AG04450 (cell line): ENCODE measurements around the gene MGRN1. TPM values are rescaled to one million over a fixed set of nuclear protein-coding genes. Genes with fewer than 3 reads are reported as not detected.

Source experiments
- CTCF ChIA-PET: fragments of 300-600, 350-600 bp; formaldehyde crosslinking; extraction: SDS; loops from one replicate; lab custom pipeline; 2022; ENCODE audit warnings: antibody characterized with exemption, inconsistent platforms; lab: Charles Lee
- POLR2A ChIA-PET: fragments of 350-600 bp; formaldehyde crosslinking; extraction: SDS; loops from one replicate; lab custom pipeline; 2021; ENCODE audit warnings: antibody characterized with exemption, inconsistent platforms; lab: Yijun Ruan, JAX
- DNase-seq: peaks from one replicate; pipeline ENCODE4 v3.0.0-alpha.2; 2011; ENCODE audit warnings: low read depth, low spot score
- H3K27ac ChIP-seq: one replicate; pipeline ENCODE4 v1.5.1; 2012; ENCODE audit warnings: low read depth, low read length, control low read depth
- H3K27me3 ChIP-seq: one replicate; pipeline ENCODE4 v1.6.0; 2012; ENCODE audit warnings: low read length; ENCODE audit not compliant: control insufficient read depth, insufficient read depth
- H3K4me3 ChIP-seq: 2 replicates; pipeline ENCODE4 v1.5.1; 2011; ENCODE audit warnings: mild to moderate bottlenecking, low read depth, low read length, control low read depth
- H3K9me3 ChIP-seq: 2 replicates; pipeline ENCODE4 v1.5.1; 2012; ENCODE audit warnings: low read length; ENCODE audit not compliant: control insufficient read depth, insufficient read depth
- CTCF ChIP-seq: IDR thresholded peaks from 2 replicates; pipeline ENCODE4 v1.5.1; 2011; ENCODE audit warnings: low read depth, low read length, control low read depth, inconsistent platforms
- polyA plus RNA-seq: library from polyadenylated mRNA; depleted of rRNA; stranded (reverse); fragments of >200 nt; gene quantifications from 2 replicates; pipeline ENCODE4 v1.2.3, GENCODE V29; 2011

The MGRN1 gene
- polyA plus RNA-seq, 1 experiment = 3.4 TPM

DNA sequence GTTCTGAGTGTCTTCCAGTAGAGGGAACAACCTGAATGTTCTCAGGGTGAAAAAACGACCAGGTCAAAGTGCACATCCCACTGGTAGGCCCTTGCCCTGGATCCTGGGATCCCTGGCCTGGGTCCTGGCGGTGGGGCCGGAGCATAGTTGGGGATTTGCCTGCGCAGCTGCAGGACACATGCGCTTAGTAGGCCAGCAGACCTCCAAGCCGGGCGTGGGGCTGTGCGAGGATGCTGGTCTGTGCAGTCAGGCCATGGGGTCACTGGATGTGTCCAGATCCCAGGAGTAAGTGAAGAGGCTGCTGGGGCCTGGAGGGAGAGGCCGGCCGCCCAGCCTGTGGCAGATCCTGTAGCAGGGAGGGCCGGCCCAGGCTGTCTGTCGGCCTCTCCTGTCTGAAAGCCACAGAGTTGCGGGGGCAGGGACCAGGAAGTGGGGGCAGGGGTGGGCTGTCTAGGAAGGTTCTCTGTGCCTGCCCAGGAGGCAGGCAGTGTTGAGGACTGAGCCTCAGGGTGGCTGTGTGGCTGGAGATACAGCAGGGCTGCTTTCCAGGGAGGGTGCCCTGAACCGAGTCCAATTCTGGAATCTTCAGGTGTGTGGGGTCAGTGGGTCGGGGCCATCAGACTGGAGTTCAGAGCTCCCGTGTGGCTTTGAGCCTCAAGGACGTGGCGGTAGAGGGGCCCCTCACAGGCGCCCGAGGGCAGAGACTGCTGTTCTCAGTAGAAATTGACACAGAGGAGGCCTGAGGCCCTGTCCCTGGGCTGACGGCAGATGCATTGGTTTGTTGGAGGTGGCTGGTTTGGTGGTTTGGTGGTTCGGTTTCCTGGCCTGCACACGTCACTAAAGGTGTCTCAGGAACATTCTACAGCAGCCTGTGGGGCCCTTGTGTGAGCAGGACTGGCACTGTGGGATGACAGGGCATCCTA lies 51.5 kb downstream of the MGRN1 start:
- CTCF ChIA-PET = no interaction called here
- no peak for TF ChIP-seq CTCF
- Histone ChIP-seq H3K27ac (no peak overlapping the region), H3K4me3 (no peak overlapping the region), H3K27me3 (no peaks in the 10 kb centered on the region), H3K9me3 (no peaks in the 10 kb centered on the region; the same call in 1 of the 2 replicates)
- POLR2A ChIA-PET = no interaction called here
- DNase-seq = no peak

DNA sequence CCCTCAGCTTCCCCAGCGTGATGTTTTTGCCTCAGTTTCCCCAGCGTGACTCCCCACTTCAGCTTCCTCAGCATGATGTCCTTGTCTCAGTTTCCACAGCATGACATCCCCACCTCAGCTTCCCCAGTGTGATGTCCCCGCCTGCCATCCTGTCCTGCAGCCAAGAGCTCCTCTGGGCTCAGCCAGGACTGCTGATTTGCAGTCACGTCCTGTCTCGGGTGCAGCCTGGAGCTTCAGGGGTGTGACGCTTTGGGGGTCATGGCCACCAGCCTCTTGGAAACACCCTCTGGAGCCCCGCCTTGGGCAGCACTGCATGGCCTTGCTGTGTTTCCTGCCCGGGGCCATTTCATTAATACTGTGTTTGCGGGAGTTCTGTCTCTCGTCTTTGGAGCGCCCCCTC lies 52.2 kb downstream of the MGRN1 start:
- no peak overlapping the region for H3K4me3 ChIP-seq
- H3K9me3 ChIP-seq = no peaks in the 10 kb centered on the region; the same call in 1 of the 2 replicates
- H3K27ac ChIP-seq = no peak overlapping the region
- CTCF ChIA-PET = no interaction called here
- no peaks in the 10 kb centered on the region for H3K27me3 ChIP-seq
- no peak for TF ChIP-seq CTCF
- POLR2A ChIA-PET = no interaction called here
- DNase-seq = no peak

GRCh38 chr16:4677390-4677789 lies 52.8 kb downstream of the MGRN1 start:
- no peaks in the 10 kb centered on the region for H3K27me3 ChIP-seq
- TF ChIP-seq CTCF = no peak
- ChIA-PET POLR2A (no interaction called here), CTCF (no interaction called here)
- no peak overlapping the region for H3K27ac ChIP-seq
- no peak overlapping the region for H3K4me3 ChIP-seq
- H3K9me3 ChIP-seq = no peaks in the 10 kb centered on the region; the same call in 1 of the 2 replicates
- no peak for DNase-seq

DNA sequence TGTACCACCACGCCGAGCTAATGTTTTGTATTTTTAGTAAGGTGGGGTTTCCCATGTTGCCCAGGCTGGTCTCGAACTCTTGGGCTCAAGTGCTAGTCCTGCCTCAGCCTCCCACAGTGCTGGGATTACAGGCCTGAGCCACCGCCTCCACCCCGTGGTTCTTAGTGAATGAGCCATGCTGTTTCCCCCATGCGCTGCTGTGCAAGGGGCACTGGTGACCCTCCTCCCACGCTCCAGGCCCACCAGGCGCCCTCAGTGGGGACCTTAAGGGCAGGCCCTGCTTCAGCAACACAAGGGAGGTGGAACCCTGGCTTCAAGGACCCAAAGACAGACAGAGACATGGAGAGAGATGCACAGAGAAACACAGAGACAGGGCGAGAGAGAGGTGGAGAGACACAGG lies 53.4 kb downstream of the MGRN1 start:
- ChIA-PET POLR2A (interaction anchor here (0.6 kb wide), 1 partner anchor 72 kb away, joined by 4 read pairs; no protein-coding TSS in a partner anchor), CTCF (no interaction called here)
- TF ChIP-seq CTCF = no peak
- Histone ChIP-seq H3K27ac (no peak overlapping the region), H3K27me3 (no peaks in the 10 kb centered on the region), H3K4me3 (no peak overlapping the region), H3K9me3 (no peaks in the 10 kb centered on the region; the same call in 1 of the 2 replicates)
- no peak for DNase-seq

GRCh38 chr16:4678596-4678995 lies 54.0 kb downstream of the MGRN1 start:
- POLR2A ChIA-PET = no interaction called here
- no peak for TF ChIP-seq CTCF
- H3K27ac ChIP-seq = no peak overlapping the region
- H3K27me3 ChIP-seq = no peaks in the 10 kb centered on the region
- no peaks in the 10 kb centered on the region; the same call in 1 of the 2 replicates for H3K9me3 ChIP-seq
- CTCF ChIA-PET = no interaction called here
- H3K4me3 ChIP-seq = no peak overlapping the region
- DNase-seq = no peak
